ENCODE data around the gene FAM47E. TPM values are rescaled to one million over a fixed set of nuclear protein-coding genes. Genes with fewer than 3 reads are reported as not detected.
"Not testable (repeated sequence)": the region's sequence is repeated elsewhere in the genome, so short reads cannot be mapped to it uniquely, and the experiment has no call there.

The FAM47E gene
- total RNA-seq, 2 experiments from 2014 or later, result 0.17 TPM; not detected in 1

DNA sequence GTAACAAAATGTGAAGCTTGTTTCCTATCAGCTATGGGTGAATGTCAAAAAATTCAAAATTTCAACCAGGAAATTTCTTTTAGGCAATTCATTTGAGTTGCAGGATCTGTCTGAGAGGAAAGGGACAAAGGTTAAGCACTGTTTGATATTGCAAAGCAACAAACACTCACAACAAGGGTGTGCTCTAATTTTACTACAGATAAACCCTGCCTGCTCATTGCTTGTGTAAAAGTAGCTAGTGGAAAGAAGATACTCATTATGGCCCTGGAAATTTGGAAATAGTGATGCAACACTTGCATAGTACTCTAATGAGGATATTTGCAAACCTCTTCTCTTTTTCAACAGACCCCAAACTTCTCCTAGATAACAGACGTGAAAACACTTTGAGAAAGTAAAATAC lies 27.1 kb downstream of the FAM47E start:
- H3K36me3 Mint-ChIP-seq (ENCODE audit: low read depth), result no peaks in the 10 kb centered on the region
- DNase-seq, result no peak
- H3K9me3 Mint-ChIP-seq, result no peaks in the 10 kb centered on the region
- H3K4me3 Mint-ChIP-seq, result no peak overlapping the region
- H3K27ac Mint-ChIP-seq, result no peak overlapping the region
- POLR2A ChIA-PET, result no interaction called here
- CTCF ChIA-PET, result interaction anchor here (0.8 to 1.7 kb wide), 7 partner anchors 8 to 456 kb away, joined by 3 to 8 read pairs (median 3); partner anchors contain the start of gene STBD1
- H3K27me3 Mint-ChIP-seq, result peaks cover 20% of the 10 kb centered on the region
- no peaks in the 10 kb centered on the region for H3K4me1 Mint-ChIP-seq

- Mint-ChIP-seq H3K4me3 (no peak overlapping the region), H3K27ac (no peak overlapping the region), H3K9me3 (no peaks in the 10 kb centered on the region), H3K4me1 (no peaks in the 10 kb centered on the region), H3K36me3 (ENCODE audit: low read depth) (no peaks in the 10 kb centered on the region), H3K27me3 (peaks cover 14% of the 10 kb centered on the region)
- ChIA-PET POLR2A (no interaction called here), CTCF (interaction anchor here (1.3 to 1.5 kb wide), 2 partner anchors 27 to 98 kb away, joined by 3 read pairs; partner anchors contain the start of gene STBD1)
- peak; percentile 21 for DNase-seq
These were observed 27.9 kb downstream of the FAM47E start for GRCh38 chr4:76279462-76279861.

- ChIA-PET CTCF (interaction anchor here (0.6 to 1.3 kb wide), 2 partner anchors 97 to 129 kb away, joined by 3 read pairs; no protein-coding TSS in a partner anchor), POLR2A (no interaction called here)
- no peaks in the 10 kb centered on the region for H3K9me3 Mint-ChIP-seq
- no peak overlapping the region for H3K4me3 Mint-ChIP-seq
- H3K27ac Mint-ChIP-seq, result no peak overlapping the region
- H3K27me3 Mint-ChIP-seq, result peaks cover 10% of the 10 kb centered on the region
- no peaks in the 10 kb centered on the region for H3K4me1 Mint-ChIP-seq
- DNase-seq, result no peak
- H3K36me3 Mint-ChIP-seq (ENCODE audit: low read depth), result no peaks in the 10 kb centered on the region
These were observed 29.2 kb downstream of the FAM47E start for GRCh38 chr4:76280488-76281441.

DNA sequence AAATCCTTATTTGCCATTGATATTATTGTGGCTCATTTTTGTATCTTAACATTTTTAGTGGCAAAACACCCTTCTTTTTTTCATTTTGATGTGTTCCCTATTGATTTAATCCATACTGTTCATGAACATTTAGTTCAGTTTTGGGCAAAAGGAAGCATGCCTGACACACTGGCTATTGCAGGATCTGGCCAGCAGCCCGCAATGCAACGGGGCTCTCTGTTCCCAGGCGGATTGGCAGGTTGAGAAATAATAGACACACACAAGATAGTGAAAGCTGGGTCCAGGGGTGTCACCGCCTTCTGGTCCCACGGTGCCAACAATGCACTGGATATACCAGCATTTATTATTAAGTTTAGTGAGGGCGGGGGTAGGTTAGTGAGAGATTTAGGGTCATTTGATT lies 30.1 kb downstream of the FAM47E start:
- H3K9me3 Mint-ChIP-seq; DNase-seq; CTCF ChIA-PET; H3K4me3 Mint-ChIP-seq; H3K27me3 Mint-ChIP-seq; POLR2A ChIA-PET; H3K4me1 Mint-ChIP-seq; H3K36me3 Mint-ChIP-seq (ENCODE audit: low read depth); H3K27ac Mint-ChIP-seq: not testable (repeated sequence)

DNA sequence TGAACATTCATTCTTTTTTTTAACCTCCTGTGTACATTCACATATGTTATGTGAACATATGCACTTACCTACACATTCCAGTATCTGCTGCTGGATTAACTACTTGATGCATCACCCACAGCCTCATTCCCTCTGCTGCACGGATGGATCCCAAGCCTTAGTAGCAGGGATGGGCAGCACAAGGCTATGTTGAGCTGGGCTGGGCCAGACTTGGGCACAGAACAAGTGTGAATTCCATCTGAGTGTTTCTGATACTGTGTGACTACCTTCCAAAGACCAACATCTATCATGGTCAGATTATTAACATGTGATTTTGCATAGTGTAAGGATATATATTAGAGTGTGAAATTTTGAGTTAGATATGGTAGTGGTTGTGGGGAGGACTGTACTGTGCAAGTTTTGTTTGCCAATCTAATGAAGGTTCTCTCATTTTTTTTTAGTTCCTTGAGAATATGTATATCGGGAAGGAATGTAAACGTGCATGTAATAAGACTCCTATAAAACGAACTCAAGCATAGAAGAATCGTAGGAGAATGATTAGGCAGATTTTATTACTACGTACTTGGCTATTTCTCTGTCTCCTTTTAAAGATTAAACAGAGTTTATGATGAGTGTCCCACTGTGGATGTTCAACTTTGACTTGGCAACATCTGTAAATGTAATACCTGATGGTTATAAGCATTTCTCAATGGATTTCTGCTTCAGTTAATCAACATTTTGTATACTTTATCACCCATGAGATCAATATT lies 31.6 kb downstream of the FAM47E start:
- H3K9me3 Mint-ChIP-seq, result peaks cover 3% of the 10 kb centered on the region
- POLR2A ChIA-PET, result no interaction called here

GRCh38 chr4:76283900-76284299 lies 32.4 kb downstream of the FAM47E start:
- ChIA-PET POLR2A (no interaction called here), CTCF (interaction anchor here (0.6 kb wide), 2 partner anchors 355 to 543 kb away, joined by 3 read pairs; no protein-coding TSS in a partner anchor)
- no peaks in the 10 kb centered on the region for H3K36me3 Mint-ChIP-seq (ENCODE audit: low read depth)
- DNase-seq, result no peak
- H3K4me1 Mint-ChIP-seq, result no peaks in the 10 kb centered on the region
- H3K9me3 Mint-ChIP-seq, result peaks cover 3% of the 10 kb centered on the region
- H3K27ac Mint-ChIP-seq, result no peak overlapping the region
- peaks cover 21% of the 10 kb centered on the region for H3K27me3 Mint-ChIP-seq
- H3K4me3 Mint-ChIP-seq, result no peak overlapping the region

More for the DNA sequence above, 31.6 kb downstream of the FAM47E start:
- CTCF ChIA-PET, result interaction anchor here (0.6 kb wide), 1 partner anchor 542 kb away, joined by 3 read pairs; no protein-coding TSS in a partner anchor
- no peaks in the 10 kb centered on the region for H3K4me1 Mint-ChIP-seq
- H3K27ac Mint-ChIP-seq, result no peak overlapping the region
- H3K4me3 Mint-ChIP-seq, result no peak overlapping the region
- DNase-seq, result no peak
- H3K27me3 Mint-ChIP-seq, result peaks cover 21% of the 10 kb centered on the region
- H3K36me3 Mint-ChIP-seq (ENCODE audit: low read depth), result no peaks in the 10 kb centered on the region

DNA sequence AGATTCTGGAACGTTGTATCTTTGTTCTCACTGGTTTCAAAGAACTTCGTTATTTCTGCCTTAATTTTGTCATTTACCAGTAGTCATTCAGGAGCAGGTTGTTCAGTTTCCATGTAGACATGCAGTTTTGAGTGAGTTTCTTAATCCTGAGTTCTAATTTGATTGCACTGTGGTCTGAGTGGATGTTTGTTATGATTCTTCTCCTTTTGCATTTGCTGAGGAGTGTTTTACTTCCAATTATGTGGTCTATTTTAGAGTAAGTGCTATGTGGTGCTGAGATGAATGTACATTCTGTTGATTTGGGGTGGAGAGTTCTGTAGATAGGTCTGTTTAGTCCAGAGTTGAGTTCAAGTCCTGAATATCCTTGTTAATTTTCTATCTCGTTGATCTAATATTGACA lies 36.3 kb downstream of the FAM47E start:
- POLR2A ChIA-PET; H3K27ac Mint-ChIP-seq; H3K9me3 Mint-ChIP-seq; H3K4me3 Mint-ChIP-seq; H3K4me1 Mint-ChIP-seq; H3K36me3 Mint-ChIP-seq (ENCODE audit: low read depth); DNase-seq: not testable (repeated sequence)
- peaks cover 26% of the 10 kb centered on the region for H3K27me3 Mint-ChIP-seq
- CTCF ChIA-PET, result interaction anchor here (1.6 kb wide), 1 partner anchor 8 kb away, joined by 4 read pairs; no protein-coding TSS in a partner anchor

GRCh38 chr4:76292730-76293129 lies 41.2 kb downstream of the FAM47E start:
- no peak for DNase-seq
- no peak overlapping the region for H3K27ac Mint-ChIP-seq
- POLR2A ChIA-PET, result no interaction called here
- peaks cover 20% of the 10 kb centered on the region for H3K27me3 Mint-ChIP-seq
- H3K4me3 Mint-ChIP-seq, result no peak overlapping the region
- peaks cover 20% of the 10 kb centered on the region for H3K9me3 Mint-ChIP-seq
- CTCF ChIA-PET, result interaction anchor here (0.9 to 3.3 kb wide), 2 partner anchors 13 to 15 kb away, joined by 3 to 11 read pairs; partner anchors contain the start of gene STBD1
- H3K4me1 Mint-ChIP-seq, result no peaks in the 10 kb centered on the region
- H3K36me3 Mint-ChIP-seq (ENCODE audit: low read depth), result no peaks in the 10 kb centered on the region

DNA sequence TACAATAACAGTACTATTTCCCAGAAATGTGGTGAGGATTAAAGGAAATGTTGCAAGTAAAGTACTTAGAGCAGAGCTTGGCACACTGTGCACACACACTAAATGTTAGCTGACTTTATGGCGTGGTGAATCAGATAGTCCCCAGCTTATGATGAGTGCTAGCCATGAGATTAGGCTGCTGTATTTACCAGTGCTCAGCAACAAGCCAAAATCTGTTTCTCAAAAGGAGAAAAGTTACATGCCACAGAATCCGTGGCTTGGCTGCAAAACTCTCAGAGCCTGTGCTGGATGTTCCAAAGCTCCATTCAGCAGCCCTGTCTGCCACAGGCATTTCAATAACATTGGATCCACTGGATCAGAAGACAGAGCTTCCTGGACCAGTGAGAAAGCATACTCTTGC lies 42.3 kb downstream of the FAM47E start:
- Mint-ChIP-seq H3K4me1 (no peaks in the 10 kb centered on the region), H3K9me3 (peaks cover 28% of the 10 kb centered on the region), H3K36me3 (ENCODE audit: low read depth) (peaks cover 3% of the 10 kb centered on the region), H3K27ac (no peak overlapping the region), H3K4me3 (no peak overlapping the region), H3K27me3 (peaks cover 18% of the 10 kb centered on the region)
- DNase-seq, result no peak
- ChIA-PET CTCF (interaction anchor here (1.4 to 3.3 kb wide), 2 partner anchors 12 to 50 kb away, joined by 4 to 11 read pairs; partner anchors contain the start of gene STBD1), POLR2A (no interaction called here)

- peaks cover 18% of the 10 kb centered on the region for H3K27me3 Mint-ChIP-seq
- H3K9me3 Mint-ChIP-seq, result peaks cover 29% of the 10 kb centered on the region
- H3K36me3 Mint-ChIP-seq (ENCODE audit: low read depth), result peaks cover 7% of the 10 kb centered on the region
- H3K27ac Mint-ChIP-seq, result no peak overlapping the region
- H3K4me3 Mint-ChIP-seq, result no peak overlapping the region
- peaks cover 9% of the 10 kb centered on the region for H3K4me1 Mint-ChIP-seq
- ChIA-PET CTCF (interaction anchor here (1.0 to 1.3 kb wide), 2 partner anchors 9 to 81 kb away, joined by 4 read pairs; no protein-coding TSS in a partner anchor), POLR2A (no interaction called here)
- no peak for DNase-seq
These were observed 44.8 kb downstream of the FAM47E start for GRCh38 chr4:76296286-76296820.

DNA sequence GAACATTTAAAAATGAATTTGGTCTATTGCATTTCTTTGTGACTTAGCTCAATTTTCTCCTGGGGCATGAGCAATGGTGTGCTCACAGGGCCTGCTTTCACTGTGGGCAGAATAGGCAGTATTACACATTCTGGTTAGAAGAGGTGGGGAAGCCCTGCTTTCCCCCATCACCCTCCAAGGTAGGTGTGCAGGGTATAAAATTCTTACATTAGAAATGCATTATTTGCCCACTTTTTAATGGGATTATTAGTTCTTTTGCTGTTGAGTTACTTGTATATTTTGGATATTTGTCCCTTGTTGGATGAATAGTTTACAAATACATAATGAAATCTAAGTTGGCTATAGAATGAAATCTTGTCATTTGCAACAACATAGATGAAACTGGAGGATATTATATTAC lies 46.7 kb downstream of the FAM47E start:
- Mint-ChIP-seq H3K4me3 (no peak overlapping the region), H3K27ac (no peak overlapping the region), H3K9me3 (peaks cover 29% of the 10 kb centered on the region), H3K36me3 (ENCODE audit: low read depth) (peaks cover 9% of the 10 kb centered on the region), H3K4me1 (peaks cover 24% of the 10 kb centered on the region), H3K27me3 (peaks cover 21% of the 10 kb centered on the region)
- CTCF ChIA-PET, result no interaction called here
- no peak for DNase-seq
- POLR2A ChIA-PET, result no interaction called here

- CTCF ChIA-PET, result no interaction called here
- POLR2A ChIA-PET, result no interaction called here
- peaks cover 25% of the 10 kb centered on the region for H3K9me3 Mint-ChIP-seq
- H3K4me1 Mint-ChIP-seq, result peaks cover 36% of the 10 kb centered on the region
- H3K4me3 Mint-ChIP-seq, result no peak overlapping the region
- H3K36me3 Mint-ChIP-seq (ENCODE audit: low read depth), result peaks cover 11% of the 10 kb centered on the region
- no peak for DNase-seq
- H3K27ac Mint-ChIP-seq, result no peak overlapping the region
- peaks cover 19% of the 10 kb centered on the region for H3K27me3 Mint-ChIP-seq
These were observed 48.5 kb downstream of the FAM47E start for GRCh38 chr4:76300012-76300411.

All from activated CD4-positive, alpha-beta T cell treated with anti-CD3 and anti-CD28 coated beads, Interleukin-2, amount 10 ng/mL, durations not matched to agents 7 days and 5 days (primary cell).